Measurements from ENCODE around the gene COL6A3.

COL6A3 gene

DNA sequence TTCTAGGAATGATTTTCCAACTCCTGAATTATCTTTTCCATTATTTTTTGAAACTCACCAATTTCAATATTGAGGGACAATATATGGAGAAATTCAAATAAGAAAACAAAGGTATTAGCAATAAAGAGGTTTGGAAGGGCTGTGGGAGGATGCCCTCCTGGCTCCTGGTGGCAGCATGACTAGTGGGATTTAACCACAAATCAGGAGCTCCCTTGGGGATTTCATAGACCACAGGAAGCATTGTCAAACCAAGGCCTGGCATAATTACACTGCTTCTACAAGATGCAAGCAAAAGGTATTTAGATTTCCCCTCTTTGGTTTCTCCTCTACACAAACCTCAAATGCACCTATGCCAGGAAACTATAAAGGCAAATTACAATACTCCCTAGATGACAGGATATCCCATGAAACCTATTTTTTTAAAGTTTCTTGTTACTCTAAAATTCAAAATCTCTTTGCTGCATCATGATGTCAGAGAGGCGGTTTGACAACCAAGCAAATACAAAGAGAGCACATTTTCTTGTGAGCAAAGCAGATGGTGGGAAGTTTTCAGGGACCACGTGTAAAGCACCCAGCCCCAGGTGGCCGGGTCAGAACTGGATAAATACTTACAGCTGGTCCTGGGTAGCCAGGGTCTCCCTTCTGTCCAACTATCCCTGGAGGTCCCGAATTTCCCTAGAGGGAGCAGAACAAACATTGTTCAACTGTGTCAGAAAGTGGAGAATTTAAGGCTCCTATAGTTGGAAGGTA, 67.9 kb downstream of the COL6A3 start:
- TF ChIP-seq, protein P1, sequence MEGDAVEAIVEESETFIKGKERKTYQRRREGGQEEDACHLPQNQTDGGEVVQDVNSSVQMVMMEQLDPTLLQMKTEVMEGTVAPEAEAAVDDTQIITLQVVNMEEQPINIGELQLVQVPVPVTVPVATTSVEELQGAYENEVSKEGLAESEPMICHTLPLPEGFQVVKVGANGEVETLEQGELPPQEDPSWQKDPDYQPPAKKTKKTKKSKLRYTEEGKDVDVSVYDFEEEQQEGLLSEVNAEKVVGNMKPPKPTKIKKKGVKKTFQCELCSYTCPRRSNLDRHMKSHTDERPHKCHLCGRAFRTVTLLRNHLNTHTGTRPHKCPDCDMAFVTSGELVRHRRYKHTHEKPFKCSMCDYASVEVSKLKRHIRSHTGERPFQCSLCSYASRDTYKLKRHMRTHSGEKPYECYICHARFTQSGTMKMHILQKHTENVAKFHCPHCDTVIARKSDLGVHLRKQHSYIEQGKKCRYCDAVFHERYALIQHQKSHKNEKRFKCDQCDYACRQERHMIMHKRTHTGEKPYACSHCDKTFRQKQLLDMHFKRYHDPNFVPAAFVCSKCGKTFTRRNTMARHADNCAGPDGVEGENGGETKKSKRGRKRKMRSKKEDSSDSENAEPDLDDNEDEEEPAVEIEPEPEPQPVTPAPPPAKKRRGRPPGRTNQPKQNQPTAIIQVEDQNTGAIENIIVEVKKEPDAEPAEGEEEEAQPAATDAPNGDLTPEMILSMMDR (IDR thresholded peaks at IDR 0.05; ENCODE audit: low read depth, low read length, missing control alignments), result no peak
- H3K4me3 ChIP-seq (replicated peaks; ENCODE audit: low read depth, low read length), result no peak overlapping the region
- DNase-seq (ENCODE audit: extremely low read depth, low read depth), result no peak

DNA sequence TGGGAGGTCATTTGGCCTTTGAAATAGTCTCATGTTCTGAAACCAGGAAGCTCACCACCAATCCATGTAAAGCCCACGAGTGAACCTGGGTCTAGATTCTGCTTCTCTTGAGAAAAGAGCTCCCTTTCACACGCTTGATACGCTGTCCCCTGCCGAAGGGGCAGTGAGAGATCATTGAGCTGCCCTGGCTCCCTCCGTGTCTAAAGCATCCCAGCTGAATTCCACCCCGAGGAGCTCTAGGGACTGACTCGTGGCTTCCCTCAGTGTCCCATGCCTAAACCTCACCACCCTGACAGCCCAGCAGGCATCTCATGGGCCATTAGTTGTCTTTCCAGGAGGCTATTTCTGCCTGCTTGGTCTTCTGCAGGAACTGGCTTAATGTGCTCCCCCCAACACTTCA, 68.6 kb downstream of the COL6A3 start:
- TF ChIP-seq, protein P1 (IDR thresholded peaks at IDR 0.05; ENCODE audit: low read depth, low read length, missing control alignments), result no peak
- H3K4me3 ChIP-seq (replicated peaks; ENCODE audit: low read depth, low read length), result no peak overlapping the region
- no peak for DNase-seq (ENCODE audit: extremely low read depth, low read depth)

DNA sequence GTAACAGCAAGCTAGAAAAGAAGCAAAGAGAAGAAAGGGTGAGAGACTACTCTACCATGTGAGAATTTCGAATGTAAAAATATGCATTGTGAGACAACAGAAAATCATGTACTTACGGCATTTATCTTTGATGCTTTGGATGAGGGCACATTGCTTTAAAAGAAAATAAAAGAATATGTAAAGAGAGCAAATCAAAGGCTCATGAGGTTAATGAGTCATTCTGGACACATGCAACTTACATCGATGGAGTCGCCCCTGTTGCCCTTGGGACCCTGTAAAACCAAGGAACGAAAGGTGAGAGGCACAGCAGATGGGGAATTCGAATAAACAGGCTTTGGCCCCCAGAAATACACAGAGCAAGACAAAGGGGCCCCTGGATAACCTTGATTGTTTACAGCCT, 69.0 kb downstream of the COL6A3 start:
- TF ChIP-seq, protein P1 (IDR thresholded peaks at IDR 0.05; ENCODE audit: low read depth, low read length, missing control alignments), result no peak
- no peak overlapping the region for H3K4me3 ChIP-seq (replicated peaks; ENCODE audit: low read depth, low read length)
- DNase-seq (ENCODE audit: extremely low read depth, low read depth), result no peak

DNA sequence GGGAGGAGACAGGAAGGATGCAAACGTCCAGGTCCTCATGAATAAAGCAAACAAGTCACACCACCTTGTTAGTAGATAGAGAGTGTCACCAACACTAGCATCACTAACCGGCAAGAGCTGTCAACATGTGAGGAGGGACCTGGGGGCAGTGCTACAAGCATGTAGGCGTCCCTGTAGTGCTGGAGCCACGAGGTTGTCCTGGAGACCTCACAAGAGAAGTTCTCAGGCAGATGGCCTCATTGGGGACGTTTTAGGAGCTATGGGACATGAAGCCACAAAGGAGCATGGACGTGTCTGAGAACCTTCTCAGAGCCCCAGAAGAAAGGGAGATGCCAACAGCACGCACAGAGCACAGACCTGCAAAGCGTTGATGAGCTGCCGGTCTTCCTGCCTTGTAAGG, 70.0 kb downstream of the COL6A3 start:
- TF ChIP-seq, protein P1 (IDR thresholded peaks at IDR 0.05; ENCODE audit: low read depth, low read length, missing control alignments), result no peak
- DNase-seq (ENCODE audit: extremely low read depth, low read depth), result no peak
- H3K4me3 ChIP-seq (replicated peaks; ENCODE audit: low read depth, low read length), result no peak overlapping the region

DNA sequence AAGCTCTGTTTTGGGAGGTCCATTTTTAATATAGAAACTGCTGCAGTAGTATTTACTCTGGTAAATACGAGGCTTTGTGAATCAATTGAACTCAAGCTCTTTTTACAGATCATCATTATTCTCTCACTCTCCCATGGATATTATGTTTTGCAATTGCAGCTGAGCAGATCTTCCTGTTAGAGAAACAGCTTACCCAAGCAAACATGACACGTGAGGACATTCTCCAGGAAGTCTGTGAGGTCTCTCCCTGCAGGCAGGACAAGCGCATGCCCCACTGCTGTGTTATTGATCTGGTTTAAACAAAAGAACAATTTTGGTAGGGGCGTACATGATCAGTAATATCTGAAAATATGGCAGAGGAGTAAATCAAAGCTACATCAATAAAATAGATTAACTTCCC, 72.1 kb downstream of the COL6A3 start:
- TF ChIP-seq, protein P1 (IDR thresholded peaks at IDR 0.05; ENCODE audit: low read depth, low read length, missing control alignments), result no peak
- H3K4me3 ChIP-seq (replicated peaks; ENCODE audit: low read depth, low read length), result no peak overlapping the region
- no peak for DNase-seq (ENCODE audit: extremely low read depth, low read depth)

DNA sequence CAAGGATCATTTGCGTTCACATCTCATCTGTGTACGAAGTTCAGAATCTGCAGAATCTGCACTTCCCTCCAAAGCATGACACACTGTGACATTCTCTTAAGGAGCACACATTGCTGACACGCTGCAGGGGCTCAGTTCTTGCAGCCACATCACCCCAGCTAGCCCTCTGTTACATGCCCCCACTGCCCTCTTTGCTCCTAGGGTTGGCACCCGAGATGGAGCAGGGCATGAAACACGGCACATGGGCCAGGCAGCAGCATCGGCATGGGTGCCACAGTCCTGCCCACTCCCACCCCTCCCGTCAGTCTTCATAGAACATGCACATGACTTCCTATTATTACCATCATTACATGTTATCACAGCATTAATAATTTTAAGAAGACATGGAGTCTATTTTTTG, 76.4 kb downstream of the COL6A3 start:
- no peak for DNase-seq (ENCODE audit: extremely low read depth, low read depth)
- TF ChIP-seq, protein P1 (IDR thresholded peaks at IDR 0.05; ENCODE audit: low read depth, low read length, missing control alignments), result no peak
- no peak overlapping the region for H3K4me3 ChIP-seq (replicated peaks; ENCODE audit: low read depth, low read length)

DNA sequence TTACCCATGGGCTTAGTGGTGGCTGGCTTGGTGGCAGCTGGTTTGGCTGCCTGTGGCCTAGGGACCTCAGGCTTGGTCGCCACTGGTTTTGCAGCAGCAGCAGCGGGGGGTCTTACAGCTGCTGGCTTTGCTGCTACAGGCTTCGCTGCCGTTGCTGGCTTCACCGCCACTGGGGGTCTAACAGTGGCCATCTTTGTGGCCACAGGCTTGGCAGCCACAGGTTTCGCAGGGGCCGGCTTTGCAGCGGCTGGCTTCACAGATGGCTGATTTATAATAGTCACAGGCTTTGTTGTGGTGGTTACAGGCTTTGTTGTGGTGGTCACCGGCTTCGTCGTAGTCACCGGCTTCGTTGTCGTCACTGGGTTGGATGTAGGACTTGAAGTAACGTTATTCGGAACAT, 77.8 kb downstream of the COL6A3 start:
- no peak overlapping the region for H3K4me3 ChIP-seq (replicated peaks; ENCODE audit: low read depth, low read length)
- DNase-seq (ENCODE audit: extremely low read depth, low read depth), result no peak
- TF ChIP-seq, protein P1 (IDR thresholded peaks at IDR 0.05; ENCODE audit: low read depth, low read length, missing control alignments), result no peak
